NT2/D1 (cell line): ENCODE results near the gene COL5A3.

ENCODE experiments used
- YY1 ChIP-seq: IDR thresholded peaks from 2 replicates; pipeline ENCODE4 v1.6.1; 2011; ENCODE audit not compliant: insufficient read length, insufficient read depth
- ZNF274 ChIP-seq: IDR thresholded peaks from 2 replicates; pipeline ENCODE4 v1.6.1; 2011; ENCODE audit warnings: mild to moderate bottlenecking, low read depth, low read length

GRCh38 chr19:10021446-10021845 is 11.1 kb upstream of the COL5A3 start:
- no peak for TF ChIP-seq YY1
- no peak for TF ChIP-seq ZNF274
